ENCODE results near the gene IAH1.
"Not testable (repeated sequence)": the region's sequence is repeated elsewhere in the genome, so short reads cannot be mapped to it uniquely, and the experiment has no call there.

IAH1 gene

GRCh38 chr2:9488583-9489547 is 14.5 kb downstream of the IAH1 start:
- no peak for DNase-seq (ENCODE audit: low spot score in 2 of 2)
- Mint-ChIP-seq H3K27ac (peak overlapping the region; percentile 20), H3K36me3 (peaks cover 31% of the 10 kb centered on the region), H3K4me1 (no peaks in the 10 kb centered on the region), H3K9me3 (no peaks in the 10 kb centered on the region), H3K4me3 (no peak overlapping the region), H3K27me3 (no peaks in the 10 kb centered on the region)
- ATAC-seq (ENCODE audit: low read depth), result no peak

- DNase-seq (ENCODE audit: low spot score in 2 of 2) (no peak), ATAC-seq (ENCODE audit: low read depth) (no peak)
- H3K9me3 Mint-ChIP-seq, result no peaks in the 10 kb centered on the region
- H3K4me3 Mint-ChIP-seq, result no peak overlapping the region
- H3K4me1 Mint-ChIP-seq, result no peaks in the 10 kb centered on the region
- peaks cover 32% of the 10 kb centered on the region for H3K36me3 Mint-ChIP-seq
- no peak overlapping the region for H3K27ac Mint-ChIP-seq
- no peaks in the 10 kb centered on the region for H3K27me3 Mint-ChIP-seq
Observed at GRCh38 chr2:9490789-9491188, 16.4 kb downstream of the IAH1 start.

GRCh38 chr2:9492927-9493326 is 18.6 kb downstream of the IAH1 start:
- DNase-seq (ENCODE audit: low spot score in 2 of 2), result no peak
- Mint-ChIP-seq H3K27ac (peak overlapping the region; percentile 75), H3K36me3 (peaks cover 35% of the 10 kb centered on the region), H3K27me3 (no peaks in the 10 kb centered on the region), H3K4me1 (peaks cover 2% of the 10 kb centered on the region), H3K4me3 (no peak overlapping the region), H3K9me3 (no peaks in the 10 kb centered on the region)
- no peak for ATAC-seq (ENCODE audit: low read depth)

- no peak overlapping the region for H3K4me3 Mint-ChIP-seq
- H3K4me1 Mint-ChIP-seq, result peaks cover 2% of the 10 kb centered on the region
- H3K27me3 Mint-ChIP-seq, result no peaks in the 10 kb centered on the region
- H3K9me3 Mint-ChIP-seq, result no peaks in the 10 kb centered on the region
- DNase-seq (ENCODE audit: low spot score in 2 of 2) (no peak), ATAC-seq (ENCODE audit: low read depth) (no peak)
- peaks cover 33% of the 10 kb centered on the region for H3K36me3 Mint-ChIP-seq
- peak overlapping the region; percentile 75 for H3K27ac Mint-ChIP-seq
Observed at GRCh38 chr2:9493478-9493877, 19.1 kb downstream of the IAH1 start.

- no peak overlapping the region for H3K4me3 Mint-ChIP-seq
- no peaks in the 10 kb centered on the region for H3K27me3 Mint-ChIP-seq
- peaks cover 2% of the 10 kb centered on the region for H3K4me1 Mint-ChIP-seq
- no peak for ATAC-seq (ENCODE audit: low read depth)
- DNase-seq (ENCODE audit: low spot score in 2 of 2), result no peak
- H3K36me3 Mint-ChIP-seq, result peaks cover 32% of the 10 kb centered on the region
- no peaks in the 10 kb centered on the region for H3K9me3 Mint-ChIP-seq
- peak overlapping the region; percentile 75 for H3K27ac Mint-ChIP-seq
Observed at GRCh38 chr2:9494081-9494480, 19.7 kb downstream of the IAH1 start.

- Mint-ChIP-seq H3K27ac (peak overlapping the region; percentile 41), H3K36me3 (peaks cover 38% of the 10 kb centered on the region)
- DNase-seq (ENCODE audit: low spot score in 2 of 2), result no peak
Observed at GRCh38 chr2:9497017-9497416, 22.7 kb downstream of the IAH1 start.

GRCh38 chr2:9498210-9498609 is 23.9 kb downstream of the IAH1 start:
- DNase-seq (ENCODE audit: low spot score in 2 of 2) (no peak), ATAC-seq (ENCODE audit: low read depth) (no peak)
- Mint-ChIP-seq H3K4me3 (no peak overlapping the region), H3K9me3 (no peaks in the 10 kb centered on the region), H3K27ac (peak overlapping the region; percentile 60), H3K36me3 (peaks cover 41% of the 10 kb centered on the region), H3K27me3 (no peaks in the 10 kb centered on the region), H3K4me1 (peaks cover 2% of the 10 kb centered on the region)

More at GRCh38 chr2:9497017-9497416, 22.7 kb downstream of the IAH1 start:
- Mint-ChIP-seq H3K9me3 (no peaks in the 10 kb centered on the region), H3K4me3 (no peak overlapping the region), H3K27me3 (no peaks in the 10 kb centered on the region), H3K4me1 (peaks cover 2% of the 10 kb centered on the region)
- ATAC-seq (ENCODE audit: low read depth), result no peak

GRCh38 chr2:9508931-9509330 is 34.6 kb downstream of the IAH1 start:
- peaks cover 30% of the 10 kb centered on the region for H3K36me3 Mint-ChIP-seq
- H3K4me3 Mint-ChIP-seq, result no peak overlapping the region
- peak overlapping the region; percentile 28 for H3K27ac Mint-ChIP-seq
- no peaks in the 10 kb centered on the region for H3K27me3 Mint-ChIP-seq
- peaks cover 6% of the 10 kb centered on the region for H3K4me1 Mint-ChIP-seq
- no peak for ATAC-seq (ENCODE audit: low read depth)
- H3K9me3 Mint-ChIP-seq, result no peaks in the 10 kb centered on the region
- DNase-seq (ENCODE audit: low spot score in 2 of 2), result no peak

- ATAC-seq (ENCODE audit: low read depth); H3K27me3 Mint-ChIP-seq; H3K4me3 Mint-ChIP-seq; DNase-seq (ENCODE audit: low spot score in 2 of 2); H3K4me1 Mint-ChIP-seq; H3K9me3 Mint-ChIP-seq: not testable (repeated sequence)
- peak overlapping the region; percentile 60 for H3K27ac Mint-ChIP-seq
- H3K36me3 Mint-ChIP-seq, result peaks cover 33% of the 10 kb centered on the region
Observed at GRCh38 chr2:9513946-9514345, 39.6 kb downstream of the IAH1 start.

GRCh38 chr2:9517118-9517782 is 42.9 kb downstream of the IAH1 start:
- H3K4me1 Mint-ChIP-seq, result no peaks in the 10 kb centered on the region
- H3K9me3 Mint-ChIP-seq, result no peaks in the 10 kb centered on the region
- ATAC-seq (ENCODE audit: low read depth), result no peak
- H3K27ac Mint-ChIP-seq, result peak overlapping the region; percentile 78
- H3K36me3 Mint-ChIP-seq, result peaks cover 44% of the 10 kb centered on the region
- no peak for DNase-seq (ENCODE audit: low spot score in 2 of 2)
- H3K27me3 Mint-ChIP-seq, result no peaks in the 10 kb centered on the region
- H3K4me3 Mint-ChIP-seq, result no peak overlapping the region

GRCh38 chr2:9518163-9518562 is 43.8 kb downstream of the IAH1 start:
- H3K4me3 Mint-ChIP-seq, result no peak overlapping the region
- DNase-seq (ENCODE audit: low spot score in 2 of 2) (no peak), ATAC-seq (ENCODE audit: low read depth) (no peak)
- no peaks in the 10 kb centered on the region for H3K4me1 Mint-ChIP-seq
- peaks cover 43% of the 10 kb centered on the region for H3K36me3 Mint-ChIP-seq
- H3K27me3 Mint-ChIP-seq, result no peaks in the 10 kb centered on the region
- no peak overlapping the region for H3K27ac Mint-ChIP-seq
- H3K9me3 Mint-ChIP-seq, result no peaks in the 10 kb centered on the region

- H3K27ac Mint-ChIP-seq, result no peak overlapping the region
- H3K9me3 Mint-ChIP-seq, result no peaks in the 10 kb centered on the region
- no peak for ATAC-seq (ENCODE audit: low read depth)
- H3K36me3 Mint-ChIP-seq, result peaks cover 40% of the 10 kb centered on the region
- H3K4me1 Mint-ChIP-seq, result no peaks in the 10 kb centered on the region
- H3K27me3 Mint-ChIP-seq, result no peaks in the 10 kb centered on the region
- H3K4me3 Mint-ChIP-seq, result no peak overlapping the region
- DNase-seq (ENCODE audit: low spot score in 2 of 2), result no peak
Observed at GRCh38 chr2:9518780-9519179, 44.4 kb downstream of the IAH1 start.

- no peaks in the 10 kb centered on the region for H3K27me3 Mint-ChIP-seq
- ATAC-seq (ENCODE audit: low read depth) (no peak), DNase-seq (ENCODE audit: low spot score in 2 of 2) (no peak)
- H3K36me3 Mint-ChIP-seq, result peaks cover 37% of the 10 kb centered on the region
- no peaks in the 10 kb centered on the region for H3K9me3 Mint-ChIP-seq
- H3K4me3 Mint-ChIP-seq, result no peak overlapping the region
- no peaks in the 10 kb centered on the region for H3K4me1 Mint-ChIP-seq
- H3K27ac Mint-ChIP-seq, result no peak overlapping the region
Observed at GRCh38 chr2:9519250-9519649, 44.9 kb downstream of the IAH1 start.

GRCh38 chr2:9524291-9524690 is 49.9 kb downstream of the IAH1 start:
- Mint-ChIP-seq H3K4me3 (no peak overlapping the region), H3K36me3 (peaks cover 46% of the 10 kb centered on the region), H3K27me3 (no peaks in the 10 kb centered on the region), H3K4me1 (no peaks in the 10 kb centered on the region), H3K27ac (no peak overlapping the region), H3K9me3 (no peaks in the 10 kb centered on the region)
- ATAC-seq (ENCODE audit: low read depth) (no peak), DNase-seq (ENCODE audit: low spot score in 2 of 2) (no peak)

All from memory B cell (primary cell).